Stomach (tissue), 4 donors: ENCODE data around the gene BICRA.

Experiments used
- POLR2A ChIP-seq, 4 donors: fragments of 450-650 bp; IDR thresholded peaks; one replicate each; pipeline ENCODE4 v1.6.1; 2016; ENCODE audit warnings: antibody characterized with exemption in 4 of 4, control low read depth in 2 of 4, mild to moderate bottlenecking in 1 of 4, moderate library complexity in 1 of 4
- POLR2AphosphoS5 ChIP-seq, 3 donors: sonication (generic); formaldehyde crosslinking; IDR thresholded peaks; one replicate each; pipeline ENCODE4 v1.6.1; 2016; ENCODE audit warnings: antibody characterized with exemption in 3 of 3

GRCh38 chr19:47560999-47561398 lies 47.9 kb upstream of the BICRA start:
- TF ChIP-seq POLR2AphosphoS5 (IDR thresholded peaks at IDR 0.05) (no peak), POLR2A (IDR thresholded peaks at IDR 0.05) (no peak)
